Keratinocyte (primary cell): ENCODE measurements around the gene ASMT. TPM values are rescaled to one million over a fixed set of nuclear protein-coding genes. Genes with fewer than 3 reads are reported as not detected.

Experiments
- DNase-seq: peaks from one replicate; pipeline ENCODE4 v3.0.0-alpha.2; 2011; ENCODE audit warnings: low read depth, missing footprints, low spot score
- FAIRE-seq: peaks from 2 replicates; lab custom pipeline; 2011; peaks lifted over from hg19 to GRCh38; lab: Jason Lieb, UNC
- H2AFZ ChIP-seq: 2 replicates; pipeline ENCODE4 v1.6.0; 2012; ENCODE audit warnings: low read length, control low read depth, inconsistent platforms; ENCODE audit not compliant: control insufficient read depth
- H3K27ac ChIP-seq: 2 replicates; pipeline ENCODE4 v1.5.1; 2011; ENCODE audit warnings: low read length; ENCODE audit not compliant: control insufficient read depth, insufficient read depth
- H3K27me3 ChIP-seq: 3 replicates; pipeline ENCODE4 v1.6.0; 2011; ENCODE audit warnings: low read length; ENCODE audit not compliant: control insufficient read depth, insufficient read depth; ENCODE audit errors: extremely low read depth
- H3K36me3 ChIP-seq, 2 experiments: 2 replicates in 1 of 2; 3 replicates in 1 of 2; pipeline ENCODE4 v1.5.1; 2011; ENCODE audit warnings: low read length in 2 of 2, mild to moderate bottlenecking in 1 of 2; ENCODE audit not compliant: control insufficient read depth in 2 of 2, insufficient read depth in 2 of 2; ENCODE audit errors: extremely low read depth in 1 of 2
- H3K4me1 ChIP-seq: 3 replicates; pipeline ENCODE4 v1.5.1; 2011; ENCODE audit warnings: low read length; ENCODE audit not compliant: control insufficient read depth, insufficient read depth; ENCODE audit errors: extremely low read depth
- H3K4me2 ChIP-seq: 3 replicates; pipeline ENCODE4 v1.6.0; 2011; ENCODE audit warnings: low read depth, low read length; ENCODE audit not compliant: control insufficient read depth, insufficient read depth; ENCODE audit errors: extremely low read depth
- H3K4me3 ChIP-seq, 3 experiments: fragments of 200-600 bp in 1 of 3; sonication (generic) in 1 of 3; 2 replicates in 2 of 3; 3 replicates in 1 of 3; pipeline ENCODE4 v1.5.1; 2011 to 2016; ENCODE audit warnings: low read length in 3 of 3, mild to moderate bottlenecking in 3 of 3, control low read depth in 2 of 3, inconsistent platforms in 1 of 3, low read depth in 1 of 3, mixed read lengths in 1 of 3, mixed run types in 1 of 3, moderate library complexity in 1 of 3; ENCODE audit not compliant: control insufficient read depth in 2 of 3, insufficient read depth in 2 of 3; ENCODE audit errors: extremely low read depth in 1 of 3
- H3K79me2 ChIP-seq: 2 replicates; pipeline ENCODE4 v1.6.0; 2012; ENCODE audit warnings: low read length; ENCODE audit not compliant: control insufficient read depth, insufficient read depth
- H3K9ac ChIP-seq: 3 replicates; pipeline ENCODE4 v1.6.0; 2011; ENCODE audit warnings: low read length; ENCODE audit not compliant: control insufficient read depth, insufficient read depth; ENCODE audit errors: extremely low read depth
- H3K9me1 ChIP-seq: 3 replicates; pipeline ENCODE4 v1.6.0; 2011; ENCODE audit warnings: low read length; ENCODE audit not compliant: control insufficient read depth, insufficient read depth; ENCODE audit errors: extremely low read depth
- H3K9me3 ChIP-seq: 2 replicates; pipeline ENCODE4 v1.5.1; 2012; ENCODE audit warnings: low read depth, low read length; ENCODE audit not compliant: control insufficient read depth
- H4K20me1 ChIP-seq: 3 replicates; pipeline ENCODE4 v1.6.0; 2011; ENCODE audit warnings: low read length; ENCODE audit not compliant: control insufficient read depth, insufficient read depth; ENCODE audit errors: extremely low read depth
- CTCF ChIP-seq, 3 experiments: IDR thresholded peaks in 1 of 3; conservative IDR thresholded peaks in 1 of 3; optimal IDR thresholded peaks in 1 of 3; 2 replicates in 2 of 3; 3 replicates in 1 of 3; pipeline versions ENCODE3 to v1.5.1; 2011; ENCODE audit warnings: low read length in 3 of 3, mild to moderate bottlenecking in 3 of 3, moderate library complexity in 2 of 3, control low read depth in 1 of 3, inconsistent platforms in 1 of 3; ENCODE audit not compliant: insufficient read depth in 2 of 3; ENCODE audit errors: extremely low read depth in 1 of 3
- EZH2 ChIP-seq: IDR thresholded peaks from one replicate; pipeline ENCODE4 v1.6.1; 2012; ENCODE audit warnings: inconsistent platforms, mild to moderate bottlenecking, low read length, moderate library complexity
- dilution Hi-C: fragments of 300-500 bp; cut with MboI; formaldehyde crosslinking; loops from one replicate; pipeline ENCODE4 v1.7.0; 2020; ENCODE audit warnings: low sequenced_read_pairs; ENCODE audit not compliant: extremely low pct_ligation_motif_present
- polyA plus RNA-seq, 5 experiments: library from polyadenylated mRNA; depleted of rRNA in 3 of 5; stranded (reverse) in 3 of 5; stranded (forward) in 1 of 5; unstranded in 1 of 5; fragments of >200 nt; gene quantifications; 1 replicate in 1 of 5; 2 replicates in 3 of 5; 3 replicates in 1 of 5; pipeline versions ENCODE4 v1.2.1 to v1.2.3, GENCODE V29; 2011 to 2012; ENCODE audit warnings: missing spikeins in 2 of 5, low read depth in 1 of 5, low replicate concordance in 1 of 5

The ASMT gene
- polyA plus RNA-seq, 1 donor (not counting 4 experiments of a cell fraction or from before 2014, with no cell fraction given): not detected

DNA sequence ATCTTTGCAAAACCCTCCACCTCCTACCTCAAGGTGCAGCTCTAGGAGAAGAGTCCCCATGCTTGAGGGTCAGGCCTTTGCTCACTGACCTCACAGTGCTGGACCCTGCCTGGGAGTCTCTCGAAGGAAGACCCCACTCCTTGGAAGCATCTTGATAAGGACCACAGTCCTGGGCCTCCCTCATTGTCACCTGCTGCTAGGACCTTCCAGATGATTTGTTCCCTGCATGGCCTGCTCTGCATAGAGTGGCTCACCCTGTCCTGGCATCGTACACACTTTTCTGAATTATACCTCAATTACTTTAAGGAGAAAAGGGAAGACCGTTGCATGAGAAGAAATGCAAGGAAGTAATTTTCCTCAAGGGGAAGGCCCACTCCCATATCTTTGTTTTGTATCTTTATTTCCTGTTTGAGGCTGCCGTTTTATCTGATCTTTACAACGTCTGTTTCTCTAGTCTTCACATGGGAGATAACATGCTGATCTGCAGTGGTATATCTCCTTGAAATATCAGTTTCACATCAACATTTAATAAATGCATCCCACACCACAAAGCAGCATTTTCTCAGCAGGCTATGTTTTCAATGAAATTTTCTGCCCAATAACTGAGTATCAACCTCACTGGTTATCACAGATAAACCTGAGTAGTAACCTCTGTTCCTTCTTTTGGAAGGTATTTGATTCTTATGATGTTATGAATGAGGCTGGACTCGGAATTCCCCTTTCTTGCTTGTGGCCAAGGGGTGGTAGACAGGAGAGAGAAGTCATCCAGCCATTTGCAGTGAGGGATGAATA is 38.5 kb upstream of the ASMT start:
- no peak overlapping the region for H3K27ac ChIP-seq
- no peaks in the 10 kb centered on the region for H4K20me1 ChIP-seq
- no peak for DNase-seq
- no peaks in the 10 kb centered on the region for H3K4me1 ChIP-seq
- no peak overlapping the region for H2AFZ ChIP-seq
- TF ChIP-seq EZH2 (no peak), CTCF (optimal IDR thresholded peaks at IDR 0.05 in 1 of 3, IDR thresholded peaks at IDR 0.05 in 1 of 3, conservative IDR thresholded peaks at IDR 0.05 in 1 of 3; ENCODE audit: extremely low read depth in 1 of 3, insufficient read depth in 2 of 3, low read length in 3 of 3) (no peak)
- no peak overlapping the region for H3K4me2 ChIP-seq
- H3K79me2 ChIP-seq: no peaks in the 10 kb centered on the region
- FAIRE-seq: no peak
- dilution Hi-C loops: no loop called here
- no peaks in the 10 kb centered on the region for H3K27me3 ChIP-seq
- H3K9me1 ChIP-seq: no peaks in the 10 kb centered on the region
- H3K9ac ChIP-seq: no peak overlapping the region
- H3K36me3 ChIP-seq: no peaks in the 10 kb centered on the region
- H3K9me3 ChIP-seq: no peaks in the 10 kb centered on the region
- no peak overlapping the region for H3K4me3 ChIP-seq

GRCh38 chrX:1577845-1578244 is 37.0 kb upstream of the ASMT start:
- dilution Hi-C loops: no loop called here

More at GRCh38 chrX:1577845-1578244, 37.0 kb upstream of the ASMT start:
- Histone ChIP-seq H3K9ac (no peak overlapping the region), H3K4me2 (no peak overlapping the region), H3K4me3 (no peak overlapping the region), H3K36me3 (no peaks in the 10 kb centered on the region), H3K9me1 (no peaks in the 10 kb centered on the region), H4K20me1 (no peaks in the 10 kb centered on the region), H3K79me2 (no peaks in the 10 kb centered on the region), H3K4me1 (no peaks in the 10 kb centered on the region), H3K9me3 (no peaks in the 10 kb centered on the region), H3K27me3 (no peaks in the 10 kb centered on the region), H3K27ac (no peak overlapping the region), H2AFZ (no peak overlapping the region)
- DNase-seq: no peak
- FAIRE-seq: no peak
- TF ChIP-seq EZH2: no peak
- TF ChIP-seq CTCF (optimal IDR thresholded peaks at IDR 0.05 in 1 of 3, IDR thresholded peaks at IDR 0.05 in 1 of 3, conservative IDR thresholded peaks at IDR 0.05 in 1 of 3; ENCODE audit: extremely low read depth in 1 of 3, insufficient read depth in 2 of 3, low read length in 3 of 3): no peak
